ENCODE data around the gene SF3B4. TPM values are rescaled to one million over a fixed set of nuclear protein-coding genes. Genes with fewer than 3 reads are reported as not detected.
"Not testable (repeated sequence)": the region's sequence is repeated elsewhere in the genome, so short reads cannot be mapped to it uniquely, and the experiment has no call there.

Gene SF3B4
- total RNA-seq, 2 donors from 2014 or later: 25.4 to 30.7 TPM

- intact Hi-C loops (cut with DNase I): no loop called here
- ATAC-seq: no peak
- no peak for DNase-seq
Measured at GRCh38 chr1:149903836-149904491, 23.6 kb downstream of the SF3B4 start.

- ATAC-seq: peak; percentile 99
- intact Hi-C loops (cut with DNase I): no loop called here
Measured at GRCh38 chr1:149899460-149900284, 27.9 kb downstream of the SF3B4 start, which contains the start of gene BOLA1. Gene BOLA1, plus strand, starts transcription at chr1:149899568. Its CDS starts 492 bp downstream, at chr1:149900060.

GRCh38 chr1:149896575-149896974 lies 31.0 kb downstream of the SF3B4 start:
- intact Hi-C loops (cut with DNase I): no loop called here
- DNase-seq: no peak
- ATAC-seq: no peak

More at GRCh38 chr1:149899460-149900284, 27.9 kb downstream of the SF3B4 start, which contains the start of gene BOLA1:
- peak; percentile 96 for DNase-seq

GRCh38 chr1:149888999-149889289 lies 38.7 kb downstream of the SF3B4 start:
- ATAC-seq (no peak), DNase-seq (peak; percentile 63)
- intact Hi-C loops (cut with DNase I): no loop called here

- peak; percentile 25 to 28 for ATAC-seq
- intact Hi-C loops (cut with DNase I): no loop called here
- peak; percentile 81 for DNase-seq
Measured at GRCh38 chr1:149888247-149888998, 39.2 kb downstream of the SF3B4 start.

- ATAC-seq (peak; percentile 71 to 73), DNase-seq (peak; percentile 75)
- intact Hi-C loops (cut with DNase I): no loop called here
Measured at GRCh38 chr1:149887456-149888246, 40.0 kb downstream of the SF3B4 start.

GRCh38 chr1:149887196-149887455 lies 40.5 kb downstream of the SF3B4 start:
- DNase-seq; ATAC-seq; intact Hi-C loops (cut with DNase I): not testable (repeated sequence)

- peak; percentile 85 for DNase-seq
- intact Hi-C loops (cut with DNase I): no loop called here
- ATAC-seq: peak; percentile 86 to 87
Measured at GRCh38 chr1:149886396-149887195, 41.0 kb downstream of the SF3B4 start.

GRCh38 chr1:149886121-149886395 lies 41.5 kb downstream of the SF3B4 start:
- DNase-seq (peak; percentile 36), ATAC-seq (peak; percentile 2 to 3)
- intact Hi-C loops (cut with DNase I): not testable (repeated sequence)

- ATAC-seq (peak; percentile 62 to 70), DNase-seq (peak; percentile 93)
- intact Hi-C loops (cut with DNase I): no loop called here
Measured at GRCh38 chr1:149885339-149886120, 42.1 kb downstream of the SF3B4 start.

- intact Hi-C loops (cut with DNase I): no loop called here
- no peak for DNase-seq
- no peak for ATAC-seq
Measured at GRCh38 chr1:149884433-149885338, 42.9 kb downstream of the SF3B4 start.

- intact Hi-C loops (cut with DNase I): no loop called here
- ATAC-seq: no peak
Measured at GRCh38 chr1:149883598-149884247, 43.9 kb downstream of the SF3B4 start.

GRCh38 chr1:149881876-149882275 lies 45.7 kb downstream of the SF3B4 start:
- intact Hi-C loops (cut with DNase I): no loop called here
- ATAC-seq: no peak
- DNase-seq: no peak

More at GRCh38 chr1:149883598-149884247, 43.9 kb downstream of the SF3B4 start:
- DNase-seq: no peak

- ATAC-seq (no peak), DNase-seq (no peak)
- intact Hi-C loops (cut with DNase I): no loop called here
Measured at GRCh38 chr1:149879556-149879955, 48.0 kb downstream of the SF3B4 start.

- no peak for DNase-seq
- intact Hi-C loops (cut with DNase I): no loop called here
- no peak for ATAC-seq
Measured at GRCh38 chr1:149877211-149877946, 50.2 kb downstream of the SF3B4 start.

All from left cardiac atrium (tissue), 4 donors.